ENCODE measurements around the gene ZNF512B. TPM values are rescaled to one million over a fixed set of nuclear protein-coding genes. Genes with fewer than 3 reads are reported as not detected.
"Not testable (repeated sequence)": the region's sequence is repeated elsewhere in the genome, so short reads cannot be mapped to it uniquely, and the experiment has no call there.

Gene ZNF512B
- total and polyA plus RNA-seq, 7 donors, result 3.3 to 14.4 (median 10.0) TPM

GRCh38 chr20:63963348-63963741 lies 6.4 kb downstream of the ZNF512B start:
- peak; percentile 9 to 41 for DNase-seq
- no peak for TF ChIP-seq CTCF (IDR thresholded peaks at IDR 0.05)

DNA sequence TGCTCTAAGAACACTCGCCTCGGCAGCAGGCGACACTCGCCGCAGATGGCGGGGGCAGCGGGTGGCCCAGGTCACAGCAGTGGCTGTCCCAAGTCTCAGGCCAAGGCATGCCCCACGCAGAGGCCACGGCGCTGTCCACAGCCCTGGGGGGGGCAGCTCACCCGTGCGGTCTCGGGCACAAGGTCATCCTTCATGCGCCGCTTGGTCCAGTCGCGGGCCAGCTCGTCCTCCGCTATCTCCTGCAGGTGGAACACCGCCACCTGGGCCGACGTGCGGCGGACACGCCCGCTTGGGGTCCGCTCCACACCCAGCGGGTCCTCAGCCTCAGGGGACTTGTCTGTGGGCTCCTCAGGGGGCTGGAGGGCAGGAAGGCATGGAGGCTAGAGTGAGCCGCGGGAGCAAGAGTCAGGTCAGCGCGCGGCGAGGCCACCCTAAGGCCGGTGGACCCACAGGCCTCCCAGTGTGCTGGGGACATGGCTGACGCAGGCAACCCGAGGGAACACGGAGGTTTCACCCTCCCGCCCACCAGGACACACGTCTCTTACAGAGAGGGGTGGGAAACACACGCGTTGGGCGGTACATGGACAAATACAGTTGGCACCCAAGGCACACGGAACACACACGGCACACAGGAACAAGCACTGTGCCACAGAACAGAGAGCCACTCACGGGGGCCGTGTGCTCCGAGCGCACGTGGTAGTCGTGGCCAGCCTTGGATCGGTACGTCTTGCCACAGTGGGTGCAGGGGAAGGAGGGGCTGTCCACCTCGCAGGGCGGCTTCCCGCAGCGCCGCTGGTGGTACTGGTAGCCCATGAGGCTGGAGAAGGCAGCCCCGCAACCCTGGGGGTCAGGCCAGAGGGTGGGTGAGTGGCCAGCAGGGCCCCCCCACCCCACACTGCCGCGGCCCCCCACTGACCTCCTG lies 7.0 kb downstream of the ZNF512B start:
- peak in 1 of 4 donors; percentile 6 for ATAC-seq
- intact Hi-C loops (cut with DNase I), result no loop called here
- WGBS, 3 donors, result 90 to 93% (median 93%) methylated on average over 52 to 61 of the region's 61 CpGs
- Histone ChIP-seq H3K27me3 (ENCODE audit: insufficient read depth in 3 of 3, low read length in 2 of 3) (no peaks in the 10 kb centered on the region), H3K9me3 (no peaks in the 10 kb centered on the region), H3K27ac (no peak overlapping the region), H3K4me3 (no peak overlapping the region), H3K4me1 (peaks cover 2% of the 10 kb centered on the region), H3K36me3 (ENCODE audit: insufficient read depth in 1 of 2, low read depth in 1 of 2) (peaks cover 2 to 66% of the 10 kb centered on the region in 2 donors)
- DNase-seq, result peak; percentile 8 to 58
- no peak for TF ChIP-seq CTCF (IDR thresholded peaks at IDR 0.05)

More at GRCh38 chr20:63963348-63963741, 6.4 kb downstream of the ZNF512B start:
- intact Hi-C loops (cut with DNase I), result no loop called here
- 89 to 92% (median 91%) methylated on average over 19 to 27 of the region's 27 CpGs for WGBS, 3 donors
- no peak overlapping the region for H3K4me3 ChIP-seq
- H3K9me3 ChIP-seq, result no peaks in the 10 kb centered on the region
- peaks cover 2 to 67% of the 10 kb centered on the region in 2 donors for H3K36me3 ChIP-seq (ENCODE audit: insufficient read depth in 1 of 2, low read depth in 1 of 2)
- H3K27me3 ChIP-seq (ENCODE audit: insufficient read depth in 3 of 3, low read length in 2 of 3), result no peaks in the 10 kb centered on the region
- ATAC-seq, result peak in 1 of 4 donors; percentile 15
- H3K27ac ChIP-seq, result no peak overlapping the region
- H3K4me1 ChIP-seq, result no peaks in the 10 kb centered on the region

DNA sequence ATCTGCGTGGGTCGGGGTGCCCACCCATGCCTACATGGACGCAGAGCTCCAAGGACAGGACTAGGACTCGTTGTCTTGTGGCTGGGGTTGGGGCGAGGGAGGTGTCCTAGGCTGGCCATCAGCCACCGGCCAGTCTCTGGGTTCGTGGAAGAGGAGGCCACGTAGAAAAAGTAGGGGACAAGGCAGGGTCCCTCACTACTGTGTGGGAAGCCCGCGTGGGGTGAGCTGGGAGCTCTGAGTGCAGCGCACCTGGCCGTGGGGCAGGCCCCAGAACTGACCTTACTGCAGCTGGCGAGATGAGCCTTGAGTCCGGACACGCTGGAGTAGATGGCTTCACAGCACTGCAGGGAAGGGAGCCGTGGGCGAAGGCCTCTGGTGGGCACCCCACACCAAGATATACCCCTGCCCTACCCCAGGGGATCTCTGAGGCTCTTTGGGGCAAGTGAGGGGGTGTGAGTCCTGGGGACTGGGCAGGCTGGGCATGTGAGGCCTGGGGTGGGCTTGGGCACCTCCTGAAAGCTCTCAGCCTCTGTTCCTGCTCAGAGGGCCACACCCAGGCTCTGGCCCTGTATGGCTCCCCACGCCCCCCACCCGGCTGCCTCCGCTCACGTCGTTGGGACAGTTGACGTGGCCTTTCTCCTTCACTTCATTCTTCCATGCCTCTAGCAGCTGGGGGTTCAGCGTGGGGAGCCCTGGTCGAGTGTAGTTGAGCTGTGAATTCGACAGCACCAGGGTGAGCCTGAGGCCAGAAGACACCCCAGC lies 7.9 kb downstream of the ZNF512B start:
- H3K27ac ChIP-seq, result no peak overlapping the region
- DNase-seq (peak; percentile 12 to 48), ATAC-seq (no peak)
- H3K9me3 ChIP-seq, result no peaks in the 10 kb centered on the region
- 85 to 92% (median 85%) methylated on average over 26 of the region's 26 CpGs for WGBS, 3 donors
- no peak overlapping the region for H3K4me3 ChIP-seq
- H3K4me1 ChIP-seq, result peaks cover 10% of the 10 kb centered on the region
- no peak for TF ChIP-seq CTCF (IDR thresholded peaks at IDR 0.05)
- intact Hi-C loops (cut with DNase I), result no loop called here
- peaks cover 2 to 59% of the 10 kb centered on the region in 2 donors for H3K36me3 ChIP-seq (ENCODE audit: insufficient read depth in 1 of 2, low read depth in 1 of 2)
- no peaks in the 10 kb centered on the region for H3K27me3 ChIP-seq (ENCODE audit: insufficient read depth in 3 of 3, low read length in 2 of 3)

GRCh38 chr20:63960654-63961621 lies 8.8 kb downstream of the ZNF512B start:
- H3K4me3 ChIP-seq; H3K9me3 ChIP-seq; H3K27ac ChIP-seq; intact Hi-C loops (cut with DNase I); H3K27me3 ChIP-seq (ENCODE audit: insufficient read depth in 3 of 3, low read length in 2 of 3); ATAC-seq: not testable (repeated sequence)
- Histone ChIP-seq H3K36me3 (ENCODE audit: insufficient read depth in 1 of 2, low read depth in 1 of 2) (peaks cover 0 to 51% of the 10 kb centered on the region in 2 donors), H3K4me1 (peaks cover 11% of the 10 kb centered on the region)
- peak in 1 of 2 donors; percentile 27 for DNase-seq
- 88 to 90% (median 89%) methylated on average over 11 to 15 of the region's 15 CpGs for WGBS, 3 donors
